HG03342 (cell line): ENCODE data around the gene CAPN11.
"Not testable (repeated sequence)": the region's sequence is repeated elsewhere in the genome, so short reads cannot be mapped to it uniquely, and the experiment has no call there.

Source experiments
- ATAC-seq: cut with Tn5 transposase; IDR thresholded peaks from one replicate; pipeline ENCODE4 v1.9.1; 2021; ENCODE audit warnings: mild to moderate bottlenecking, moderate library complexity; ENCODE audit not compliant: unreplicated experiment

CAPN11 gene

DNA sequence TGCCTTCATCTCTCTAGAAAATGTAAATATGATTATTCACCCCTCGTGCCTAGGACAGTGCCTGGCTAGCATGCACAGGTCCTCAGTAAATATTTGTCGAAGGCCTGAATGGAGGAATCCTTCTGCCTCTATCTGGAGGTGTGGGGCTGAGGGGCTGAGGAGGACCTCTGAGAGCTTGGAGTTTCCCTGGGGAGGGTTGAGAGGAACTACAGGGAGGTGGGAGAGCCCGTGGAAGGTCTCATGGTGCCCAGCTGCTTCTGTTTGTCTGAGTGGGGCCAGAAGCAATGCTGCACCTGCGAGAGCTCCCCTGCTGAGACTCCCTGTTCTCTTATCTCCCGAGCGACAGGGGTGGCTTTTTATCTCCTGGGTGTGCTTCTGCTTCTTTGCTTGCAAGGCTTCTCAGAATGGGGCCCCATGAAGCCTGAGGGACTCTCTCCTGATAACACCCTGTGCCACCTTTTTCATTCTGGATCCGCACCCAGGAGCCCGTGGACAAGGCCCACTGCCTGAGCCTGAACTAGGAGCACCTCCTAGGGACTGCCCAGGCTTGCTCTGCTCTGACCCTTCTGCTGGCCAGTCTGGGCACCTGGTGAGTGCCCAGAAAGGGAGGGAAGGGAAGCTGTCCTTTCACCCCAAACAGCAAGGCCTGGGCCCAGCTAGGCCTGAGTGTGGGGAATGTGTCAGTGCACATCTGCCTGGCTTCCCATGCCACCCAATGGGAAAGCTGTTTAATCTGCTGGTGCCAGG is 67.1 kb downstream of the CAPN11 start:
- ATAC-seq = no peak

DNA sequence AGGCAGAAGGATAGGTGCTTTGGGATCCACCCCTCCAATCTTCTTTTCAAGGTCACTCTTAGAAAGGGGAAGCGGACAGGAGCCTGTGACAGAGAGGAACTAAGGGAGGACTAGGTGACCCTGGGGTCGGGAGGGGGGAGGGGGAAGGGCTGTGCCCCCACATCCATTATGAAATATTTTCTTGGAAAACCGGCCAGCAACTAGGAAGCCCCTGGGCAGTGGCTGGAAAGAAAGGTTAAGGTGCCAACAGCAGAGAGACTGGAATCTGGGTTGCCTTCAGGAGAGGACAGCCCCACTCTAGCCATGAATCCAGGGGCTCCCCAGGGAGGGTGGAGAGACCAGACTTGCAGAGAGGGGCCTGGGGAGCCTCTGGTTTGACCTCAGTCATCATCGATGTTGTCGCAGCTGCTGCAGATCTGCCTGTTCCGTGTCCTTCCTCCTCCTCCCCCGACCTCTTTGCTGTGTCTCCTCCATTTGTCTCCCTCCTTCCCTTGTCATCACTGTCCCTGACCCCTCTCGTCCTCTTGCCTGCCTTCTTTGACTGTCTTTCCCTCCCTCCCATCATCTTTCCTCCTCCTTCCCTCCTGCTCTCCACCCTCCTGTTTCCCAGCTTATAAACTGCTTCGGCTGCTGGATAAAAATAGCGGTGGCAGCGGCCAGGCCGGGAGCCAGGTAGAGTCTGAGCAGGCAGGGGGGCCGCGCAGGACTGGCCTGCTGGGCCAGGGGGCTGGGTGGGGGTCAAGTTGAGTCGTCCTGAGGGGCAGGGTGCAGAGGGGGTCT is 67.9 kb downstream of the CAPN11 start:
- no peak for ATAC-seq

DNA sequence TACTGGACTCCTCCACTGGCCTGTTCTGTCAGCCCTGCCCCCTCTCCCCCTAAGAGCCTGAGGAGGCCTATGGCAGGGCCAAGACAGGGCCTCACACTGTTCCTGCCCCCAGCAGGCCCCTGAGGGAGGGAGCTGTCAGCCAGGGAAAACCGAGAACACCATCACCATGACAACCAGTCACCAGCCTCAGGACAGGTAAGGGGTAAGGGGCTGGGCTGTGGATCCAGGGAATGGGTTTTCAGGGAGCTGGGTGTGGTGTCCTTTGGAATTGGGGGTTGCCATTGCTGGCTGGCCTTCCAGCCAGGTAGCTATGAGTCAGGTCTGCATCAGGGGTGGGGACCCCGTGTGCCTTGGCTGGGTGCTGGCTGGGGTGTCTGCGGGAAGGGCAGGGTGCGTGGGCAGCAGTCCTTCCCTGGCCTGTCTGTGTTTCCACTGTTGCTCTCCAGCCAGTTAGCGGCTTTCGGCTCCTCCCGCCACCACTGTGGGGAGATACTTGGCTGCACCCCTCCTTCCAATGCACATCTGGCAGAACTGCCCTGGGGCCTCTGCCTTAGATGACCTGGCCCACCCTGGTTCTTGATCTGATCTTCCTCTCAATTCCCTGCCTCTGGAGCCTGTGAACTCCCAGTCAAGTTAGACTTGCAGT is 68.7 kb downstream of the CAPN11 start:
- ATAC-seq = no peak

DNA sequence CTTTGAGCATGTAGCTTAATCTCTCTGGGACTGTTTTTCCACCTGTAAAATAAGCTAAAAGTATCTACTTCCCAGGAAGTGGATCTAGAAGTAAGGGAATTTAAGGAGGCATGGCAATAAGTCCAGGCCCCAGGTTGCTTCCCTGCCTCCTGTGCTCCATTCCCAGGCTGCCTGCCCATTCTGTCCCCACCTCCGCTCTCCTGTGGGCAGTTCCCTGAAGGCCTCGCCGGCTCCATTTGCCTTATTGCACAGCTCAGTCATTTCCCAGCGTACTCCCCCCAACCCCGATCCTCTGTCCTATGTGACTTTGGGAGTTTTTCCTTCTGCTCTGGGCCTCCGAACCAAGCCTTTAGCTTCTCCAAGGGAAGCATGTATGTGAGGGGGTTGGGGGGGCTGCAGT is 69.4 kb downstream of the CAPN11 start:
- ATAC-seq = no peak

DNA sequence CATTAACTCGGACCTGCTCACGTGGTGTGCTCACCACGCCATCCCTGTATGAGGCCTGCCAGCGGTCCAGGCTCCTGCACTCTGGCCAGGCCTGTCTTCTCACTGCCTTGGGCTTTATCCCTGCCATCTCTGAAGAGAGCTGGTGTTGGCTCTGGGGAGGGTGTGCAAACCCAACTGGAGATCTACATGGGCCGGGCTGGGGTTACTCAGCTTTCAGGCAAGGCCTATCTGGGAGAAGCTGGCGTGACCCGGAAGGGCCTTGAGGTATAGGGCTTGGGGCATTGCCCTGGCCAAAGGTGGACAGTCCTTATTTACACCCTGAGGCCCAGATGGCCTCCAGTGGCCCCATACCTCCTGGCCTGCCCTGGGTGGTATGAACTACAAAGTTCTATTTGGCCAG is 69.8 kb downstream of the CAPN11 start:
- ATAC-seq = no peak

DNA sequence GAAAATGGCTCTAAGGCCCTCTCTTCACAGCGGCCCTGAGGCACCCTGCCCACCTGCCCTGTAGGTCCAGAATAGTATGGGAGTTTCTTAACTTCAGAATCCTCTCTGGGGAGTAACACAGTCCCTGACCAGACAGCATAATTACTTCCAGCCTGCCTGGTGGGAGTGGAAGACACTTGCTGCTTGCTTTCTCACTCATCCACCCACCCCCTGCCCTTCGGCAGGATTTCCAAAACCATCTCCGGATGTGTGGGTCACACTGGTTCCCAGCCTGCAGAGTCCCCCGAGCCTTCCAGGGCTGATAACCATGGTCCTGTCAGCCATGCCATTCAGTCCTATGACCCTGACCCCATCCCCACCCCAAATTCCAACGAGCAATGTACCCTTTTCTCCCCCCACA is 70.2 kb downstream of the CAPN11 start:
- no peak for ATAC-seq

DNA sequence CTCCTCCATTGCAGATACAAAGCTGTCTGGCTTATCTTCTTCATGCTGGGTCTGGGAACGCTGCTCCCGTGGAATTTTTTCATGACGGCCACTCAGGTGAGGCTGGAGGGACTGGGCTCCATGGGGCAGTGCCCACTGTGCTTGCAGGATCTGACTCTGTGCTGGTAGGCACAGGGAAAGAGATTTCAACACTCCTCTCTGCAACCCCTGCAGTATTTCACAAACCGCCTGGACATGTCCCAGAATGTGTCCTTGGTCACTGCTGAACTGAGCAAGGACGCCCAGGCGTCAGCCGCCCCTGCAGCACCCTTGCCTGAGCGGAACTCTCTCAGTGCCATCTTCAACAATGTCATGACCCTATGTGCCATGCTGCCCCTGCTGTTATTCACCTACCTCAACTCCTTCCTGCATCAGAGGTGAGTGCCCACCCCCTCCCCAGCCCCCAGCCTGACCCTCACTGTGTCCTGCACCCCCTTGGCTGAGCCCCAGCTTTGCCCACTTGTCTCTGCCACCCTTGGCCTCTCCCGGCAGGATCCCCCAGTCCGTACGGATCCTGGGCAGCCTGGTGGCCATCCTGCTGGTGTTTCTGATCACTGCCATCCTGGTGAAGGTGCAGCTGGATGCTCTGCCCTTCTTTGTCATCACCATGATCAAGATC is 70.9 kb downstream of the CAPN11 start:
- no peak for ATAC-seq

DNA sequence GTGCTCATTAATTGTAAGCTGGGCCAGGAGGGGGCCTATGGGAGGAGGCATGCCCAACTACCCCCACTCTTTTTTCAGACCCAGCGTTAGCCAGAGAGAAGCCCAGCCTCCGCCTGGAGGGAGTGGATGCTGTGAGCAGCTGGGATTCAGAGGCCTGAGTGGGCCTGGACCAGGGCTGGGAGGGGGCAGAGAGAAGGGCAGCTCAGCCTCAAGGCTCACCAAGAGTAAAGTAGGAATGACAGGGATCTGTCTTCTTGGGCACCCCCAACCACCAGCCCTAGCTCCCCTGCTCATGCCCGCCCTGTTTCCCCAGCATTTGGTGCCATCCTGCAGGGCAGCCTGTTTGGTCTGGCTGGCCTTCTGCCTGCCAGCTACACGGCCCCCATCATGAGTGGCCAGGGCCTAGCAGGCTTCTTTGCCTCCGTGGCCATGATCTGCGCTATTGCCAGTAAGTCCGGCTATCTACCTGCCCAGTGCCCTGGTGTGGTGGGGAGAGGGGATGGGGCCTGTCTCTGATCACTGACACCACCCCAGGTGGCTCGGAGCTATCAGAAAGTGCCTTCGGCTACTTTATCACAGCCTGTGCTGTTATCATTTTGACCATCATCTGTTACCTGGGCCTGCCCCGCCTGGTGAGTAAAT is 71.5 kb downstream of the CAPN11 start:
- no peak for ATAC-seq

DNA sequence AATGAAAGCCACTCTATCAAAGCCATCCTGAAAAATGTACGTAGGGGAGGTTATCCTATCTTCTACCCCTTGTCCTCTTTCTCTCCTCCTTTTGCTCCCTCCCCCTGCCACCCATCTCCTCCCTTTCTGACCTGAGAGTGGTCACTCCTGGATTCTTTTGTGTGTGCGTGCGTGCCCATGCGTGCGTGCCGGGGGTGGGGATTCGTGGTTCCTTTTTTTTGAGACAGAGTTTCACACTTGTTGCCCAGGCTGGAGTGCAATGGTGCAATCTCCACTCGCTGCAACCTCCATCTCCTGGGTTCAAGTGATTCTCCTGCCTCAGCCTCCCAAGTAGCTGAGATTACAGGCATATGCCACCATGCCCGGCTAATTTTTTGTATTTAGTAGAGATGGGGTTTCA is 72.8 kb downstream of the CAPN11 start:
- not testable (repeated sequence) for ATAC-seq

DNA sequence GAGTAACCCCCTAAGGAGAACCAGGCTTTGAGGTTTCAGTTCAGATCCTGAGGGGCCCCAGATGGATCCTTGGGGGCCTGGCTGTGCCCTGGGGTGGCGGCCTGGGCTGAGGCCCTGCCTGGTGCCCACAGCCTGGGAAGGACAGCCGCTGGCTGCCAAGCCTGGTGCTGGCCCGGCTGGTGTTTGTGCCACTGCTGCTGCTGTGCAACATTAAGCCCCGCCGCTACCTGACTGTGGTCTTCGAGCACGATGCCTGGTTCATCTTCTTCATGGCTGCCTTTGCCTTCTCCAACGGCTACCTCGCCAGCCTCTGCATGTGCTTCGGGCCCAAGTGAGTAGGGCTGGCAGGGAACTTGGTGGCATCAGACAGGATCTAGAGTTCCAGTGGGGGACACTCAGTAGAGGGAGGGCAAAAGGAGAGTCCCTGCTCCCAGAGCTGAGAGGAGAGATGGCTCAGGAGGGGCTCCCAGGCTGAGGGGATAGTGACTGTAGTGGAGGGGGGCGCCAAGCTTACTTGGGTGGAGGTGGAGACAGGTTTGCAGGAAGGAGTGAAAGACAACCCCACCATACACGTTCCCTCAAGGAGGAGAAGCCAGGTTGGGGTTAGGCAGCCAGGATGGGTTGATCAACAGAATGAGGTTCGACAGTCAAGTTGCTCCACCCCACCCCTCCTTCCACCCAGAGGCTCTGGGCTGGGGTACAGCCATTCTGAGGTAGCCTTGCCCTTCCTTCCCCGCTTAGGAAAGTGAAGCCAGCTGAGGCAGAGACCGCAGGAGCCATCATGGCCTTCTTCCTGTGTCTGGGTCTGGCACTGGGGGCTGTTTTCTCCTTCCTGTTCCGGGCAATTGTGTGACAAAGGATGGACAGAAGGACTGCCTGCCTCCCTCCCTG is 74.3 kb downstream of the CAPN11 start:
- no peak for ATAC-seq

DNA sequence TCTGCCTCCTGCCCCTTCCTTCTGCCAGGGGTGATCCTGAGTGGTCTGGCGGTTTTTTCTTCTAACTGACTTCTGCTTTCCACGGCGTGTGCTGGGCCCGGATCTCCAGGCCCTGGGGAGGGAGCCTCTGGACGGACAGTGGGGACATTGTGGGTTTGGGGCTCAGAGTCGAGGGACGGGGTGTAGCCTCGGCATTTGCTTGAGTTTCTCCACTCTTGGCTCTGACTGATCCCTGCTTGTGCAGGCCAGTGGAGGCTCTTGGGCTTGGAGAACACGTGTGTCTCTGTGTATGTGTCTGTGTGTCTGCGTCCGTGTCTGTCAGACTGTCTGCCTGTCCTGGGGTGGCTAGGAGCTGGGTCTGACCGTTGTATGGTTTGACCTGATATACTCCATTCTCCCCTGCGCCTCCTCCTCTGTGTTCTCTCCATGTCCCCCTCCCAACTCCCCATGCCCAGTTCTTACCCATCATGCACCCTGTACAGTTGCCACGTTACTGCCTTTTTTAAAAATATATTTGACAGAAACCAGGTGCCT is 75.0 kb downstream of the CAPN11 start:
- ATAC-seq = no peak
